ENCODE results near the gene CFL1. TPM values are rescaled to one million over a fixed set of nuclear protein-coding genes. Genes with fewer than 3 reads are reported as not detected.
"Not testable (repeated sequence)": the region's sequence is repeated elsewhere in the genome, so short reads cannot be mapped to it uniquely, and the experiment has no call there.

CFL1 gene
- total RNA-seq, 1 experiment from 2014 or later: 1,083 TPM

GRCh38 chr11:65892661-65893317, 34.8 kb upstream of the CFL1 start:
- Histone ChIP-seq H3K36me3 (replicated peaks; ENCODE audit: control insufficient read depth, insufficient read depth, low read length) (no peaks in the 10 kb centered on the region; the same call in 1 of the 2 replicates), H3K27me3 (ENCODE audit: control insufficient read depth, insufficient read depth, low read length) (peaks cover 17% of the 10 kb centered on the region), H3K4me3 (ENCODE audit: insufficient read depth, low read depth, low read length) (no peak overlapping the region)
- no peak for DNase-seq

GRCh38 chr11:65892137-65892540, 34.2 kb upstream of the CFL1 start:
- not testable (repeated sequence) for DNase-seq; H3K36me3 ChIP-seq (replicated peaks; ENCODE audit: control insufficient read depth, insufficient read depth, low read length)
- Histone ChIP-seq H3K27me3 (ENCODE audit: control insufficient read depth, insufficient read depth, low read length) (peaks cover 17% of the 10 kb centered on the region), H3K4me3 (ENCODE audit: insufficient read depth, low read depth, low read length) (peak overlapping the region; percentile 95)

- H3K36me3 ChIP-seq (replicated peaks; ENCODE audit: control insufficient read depth, insufficient read depth, low read length): peaks cover 7% of the 10 kb centered on the region
- DNase-seq: peak; percentile 91
- peak overlapping the region; percentile 95 for H3K4me3 ChIP-seq (ENCODE audit: insufficient read depth, low read depth, low read length)
- peaks cover 17% of the 10 kb centered on the region for H3K27me3 ChIP-seq (ENCODE audit: control insufficient read depth, insufficient read depth, low read length)
These were observed 33.5 kb upstream of the CFL1 start for GRCh38 chr11:65891219-65892136.

GRCh38 chr11:65890324-65891218, 32.6 kb upstream of the CFL1 start, which contains the start of gene CCDC85B:
CCDC85B (plus strand) TSS chr11:65890673; CDS start chr11:65890784, 111 bp downstream.
- Histone ChIP-seq H3K4me3 (ENCODE audit: insufficient read depth, low read depth, low read length) (peak within 1 kb of the TSS; percentile 95), H3K36me3 (replicated peaks; ENCODE audit: control insufficient read depth, insufficient read depth, low read length) (peaks cover 13% of the 10 kb centered on the region), H3K27me3 (ENCODE audit: control insufficient read depth, insufficient read depth, low read length) (peaks cover 17% of the 10 kb centered on the region)
- DNase-seq: peak; percentile 99

GRCh38 chr11:65888163-65888814, 30.3 kb upstream of the CFL1 start, which contains the start of gene FIBP:
FIBP (minus strand) TSS chr11:65888471; CDS start chr11:65888418, 53 bp downstream.
- H3K36me3 ChIP-seq (replicated peaks; ENCODE audit: control insufficient read depth, insufficient read depth, low read length): peaks cover 32% of the 10 kb centered on the region
- peak; percentile 100 for DNase-seq
- peaks cover 17% of the 10 kb centered on the region for H3K27me3 ChIP-seq (ENCODE audit: control insufficient read depth, insufficient read depth, low read length)
- peak within 1 kb of the TSS; percentile 75 for H3K4me3 ChIP-seq (ENCODE audit: insufficient read depth, low read depth, low read length)

- Histone ChIP-seq H3K27me3 (ENCODE audit: control insufficient read depth, insufficient read depth, low read length) (peaks cover 17% of the 10 kb centered on the region), H3K4me3 (ENCODE audit: insufficient read depth, low read depth, low read length) (peak overlapping the region; percentile 75), H3K36me3 (replicated peaks; ENCODE audit: control insufficient read depth, insufficient read depth, low read length) (peaks cover 34% of the 10 kb centered on the region)
- no peak for DNase-seq
These were observed 29.8 kb upstream of the CFL1 start for GRCh38 chr11:65887723-65888162.

GRCh38 chr11:65886826-65887722, 29.1 kb upstream of the CFL1 start:
- peaks cover 34% of the 10 kb centered on the region for H3K36me3 ChIP-seq (replicated peaks; ENCODE audit: control insufficient read depth, insufficient read depth, low read length)
- no peak for DNase-seq
- peak overlapping the region; percentile 75 for H3K4me3 ChIP-seq (ENCODE audit: insufficient read depth, low read depth, low read length)
- H3K27me3 ChIP-seq (ENCODE audit: control insufficient read depth, insufficient read depth, low read length): peaks cover 17% of the 10 kb centered on the region

- Histone ChIP-seq H3K4me3 (ENCODE audit: insufficient read depth, low read depth, low read length) (no peak overlapping the region), H3K36me3 (replicated peaks; ENCODE audit: control insufficient read depth, insufficient read depth, low read length) (peaks cover 34% of the 10 kb centered on the region), H3K27me3 (ENCODE audit: control insufficient read depth, insufficient read depth, low read length) (peaks cover 15% of the 10 kb centered on the region)
- DNase-seq: no peak
These were observed 28.0 kb upstream of the CFL1 start for GRCh38 chr11:65885808-65886536.

- Histone ChIP-seq H3K36me3 (replicated peaks; ENCODE audit: control insufficient read depth, insufficient read depth, low read length) (peaks cover 34% of the 10 kb centered on the region), H3K4me3 (ENCODE audit: insufficient read depth, low read depth, low read length) (no peak overlapping the region), H3K27me3 (ENCODE audit: control insufficient read depth, insufficient read depth, low read length) (peaks cover 12% of the 10 kb centered on the region)
- no peak for DNase-seq
These were observed 27.3 kb upstream of the CFL1 start for GRCh38 chr11:65885231-65885630.

- H3K36me3 ChIP-seq (replicated peaks; ENCODE audit: control insufficient read depth, insufficient read depth, low read length): peaks cover 34% of the 10 kb centered on the region
- peak; percentile 98 for DNase-seq
- H3K4me3 ChIP-seq (ENCODE audit: insufficient read depth, low read depth, low read length): no peak overlapping the region
- peaks cover 7% of the 10 kb centered on the region for H3K27me3 ChIP-seq (ENCODE audit: control insufficient read depth, insufficient read depth, low read length)
These were observed 26.7 kb upstream of the CFL1 start for GRCh38 chr11:65884716-65885092.

GRCh38 chr11:65883786-65884715, 26.1 kb upstream of the CFL1 start:
- no peak overlapping the region for H3K4me3 ChIP-seq (ENCODE audit: insufficient read depth, low read depth, low read length)
- peaks cover 34% of the 10 kb centered on the region for H3K36me3 ChIP-seq (replicated peaks; ENCODE audit: control insufficient read depth, insufficient read depth, low read length)
- DNase-seq: no peak
- H3K27me3 ChIP-seq (ENCODE audit: control insufficient read depth, insufficient read depth, low read length): peaks cover 2% of the 10 kb centered on the region
